ENCODE measurements around the gene SUPT4H1.
"Not testable (repeated sequence)": the region's sequence is repeated elsewhere in the genome, so short reads cannot be mapped to it uniquely, and the experiment has no call there.

SUPT4H1 gene

GRCh38 chr17:58351831-58352595 lies at the start of gene SUPT4H1:
TSS of gene SUPT4H1 (minus strand) at chr17:58352201. CDS start at chr17:58352135, 66 bp downstream.
- FAIRE-seq, result no peak

GRCh38 chr17:58401287-58401686 lies 49.3 kb upstream of the SUPT4H1 start:
- no peak for FAIRE-seq

- FAIRE-seq, result no peak
These were observed 48.8 kb upstream of the SUPT4H1 start for GRCh38 chr17:58400826-58401225.

GRCh38 chr17:58399974-58400373 lies 48.0 kb upstream of the SUPT4H1 start:
- no peak for FAIRE-seq

GRCh38 chr17:58398574-58399266 lies 46.7 kb upstream of the SUPT4H1 start:
- FAIRE-seq, result no peak

- FAIRE-seq, result not testable (repeated sequence)
These were observed 45.4 kb upstream of the SUPT4H1 start for GRCh38 chr17:58397421-58397820.

- no peak for FAIRE-seq
These were observed 44.2 kb upstream of the SUPT4H1 start for GRCh38 chr17:58396173-58396572.

- FAIRE-seq, result no peak
These were observed 42.7 kb upstream of the SUPT4H1 start for GRCh38 chr17:58394534-58395223.

- no peak for FAIRE-seq
These were observed 39.4 kb upstream of the SUPT4H1 start for GRCh38 chr17:58391302-58391984.

GRCh38 chr17:58390884-58391283 lies 38.9 kb upstream of the SUPT4H1 start:
- FAIRE-seq, result no peak

GRCh38 chr17:58388302-58389190 lies 36.5 kb upstream of the SUPT4H1 start:
- FAIRE-seq, result no peak

GRCh38 chr17:58387834-58388233 lies 35.8 kb upstream of the SUPT4H1 start:
- peak; percentile 66 for FAIRE-seq

- FAIRE-seq, result no peak
These were observed 34.7 kb upstream of the SUPT4H1 start for GRCh38 chr17:58386708-58387107.

GRCh38 chr17:58385359-58385899 lies 33.4 kb upstream of the SUPT4H1 start:
- no peak for FAIRE-seq

- no peak for FAIRE-seq
These were observed 32.9 kb upstream of the SUPT4H1 start for GRCh38 chr17:58384897-58385296.

GRCh38 chr17:58383892-58384462 lies 32.0 kb upstream of the SUPT4H1 start:
- FAIRE-seq, result no peak

- no peak for FAIRE-seq
These were observed 30.9 kb upstream of the SUPT4H1 start for GRCh38 chr17:58382872-58383242.

- FAIRE-seq, result no peak
These were observed 30.3 kb upstream of the SUPT4H1 start for GRCh38 chr17:58382108-58382871.

GRCh38 chr17:58381124-58382035 lies 29.4 kb upstream of the SUPT4H1 start:
- no peak for FAIRE-seq
